SKM-1 treated with dmso at 0.1 percent for 144 hours (cell line): ENCODE measurements around the gene TRUB2.
"Not testable (repeated sequence)": the region's sequence is repeated elsewhere in the genome, so short reads cannot be mapped to it uniquely, and the experiment has no call there.

Experiments
- DNase-seq: peaks from one replicate; lab custom pipeline; 2025; ENCODE audit not compliant: unreplicated experiment; lab: John Stamatoyannopoulos, UW

Gene TRUB2

DNA sequence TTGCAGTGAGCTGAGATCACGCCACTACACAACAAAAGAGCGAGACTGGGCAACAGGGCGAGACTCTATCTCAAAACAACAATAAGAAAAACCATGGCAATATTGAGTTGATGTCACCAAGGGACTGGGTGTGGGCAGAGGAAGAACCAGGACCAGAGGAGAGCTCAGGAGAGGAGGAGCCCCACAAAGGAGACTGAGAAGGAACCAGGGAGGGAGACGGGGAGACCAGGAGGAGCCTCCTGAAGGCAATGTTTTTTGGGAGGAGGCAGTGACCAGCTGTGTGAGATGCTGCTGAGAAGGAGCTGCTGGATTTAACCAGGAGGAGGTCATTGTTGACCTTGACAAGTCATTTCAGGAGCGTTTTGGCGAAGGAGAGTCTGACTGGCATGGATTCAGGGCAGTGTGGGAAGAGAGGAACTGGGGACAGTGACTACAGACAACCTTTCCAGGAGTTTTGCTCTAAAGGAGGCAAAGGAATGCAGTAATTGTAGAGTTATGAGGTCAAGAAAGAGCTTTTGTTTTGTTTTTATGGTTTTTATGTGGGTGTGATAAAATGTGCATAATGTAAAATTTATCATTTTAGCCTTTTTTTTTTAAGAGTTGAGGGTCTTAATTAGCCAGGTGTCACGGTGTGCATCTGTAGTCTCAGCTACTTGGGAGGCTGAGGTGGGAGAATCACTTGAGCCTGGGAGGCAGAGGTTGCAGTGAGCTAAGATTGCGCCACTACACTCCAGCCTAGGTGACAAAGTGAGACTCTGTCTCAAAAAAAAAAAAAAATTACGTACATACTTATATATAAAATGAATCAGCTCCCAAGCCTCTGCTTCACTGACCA is 17.9 kb downstream of the TRUB2 start:
- no peak for DNase-seq

- DNase-seq: no peak
Observed at GRCh38 chr9:128298535-128299482, 23.4 kb downstream of the TRUB2 start.

- no peak for DNase-seq
Observed at GRCh38 chr9:128297221-128297773, 24.9 kb downstream of the TRUB2 start.

- DNase-seq: no peak
Observed at GRCh38 chr9:128296340-128297220, 25.7 kb downstream of the TRUB2 start.

GRCh38 chr9:128294142-128294541 is 28.1 kb downstream of the TRUB2 start:
- DNase-seq: no peak

DNA sequence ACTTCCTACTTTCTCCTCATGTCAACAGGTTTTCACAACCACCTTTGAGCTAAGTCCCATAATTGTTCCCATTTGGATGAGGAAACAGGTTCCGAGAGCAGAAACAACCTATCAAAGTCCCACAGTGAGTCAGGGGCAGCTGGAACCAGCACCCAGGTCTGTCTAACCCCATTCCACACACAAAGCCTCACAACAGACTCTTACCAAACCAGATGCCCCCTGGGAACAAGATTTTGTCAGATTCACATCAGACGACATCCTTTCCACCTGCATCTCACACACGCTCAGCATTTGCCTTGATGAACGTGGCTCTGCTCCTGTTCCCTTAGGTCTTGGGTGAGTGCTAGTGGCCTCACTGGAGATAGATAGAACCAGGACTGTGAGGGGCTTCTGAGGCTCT is 29.2 kb downstream of the TRUB2 start:
- DNase-seq: no peak

- DNase-seq: no peak
Observed at GRCh38 chr9:128292009-128292408, 30.2 kb downstream of the TRUB2 start.

DNA sequence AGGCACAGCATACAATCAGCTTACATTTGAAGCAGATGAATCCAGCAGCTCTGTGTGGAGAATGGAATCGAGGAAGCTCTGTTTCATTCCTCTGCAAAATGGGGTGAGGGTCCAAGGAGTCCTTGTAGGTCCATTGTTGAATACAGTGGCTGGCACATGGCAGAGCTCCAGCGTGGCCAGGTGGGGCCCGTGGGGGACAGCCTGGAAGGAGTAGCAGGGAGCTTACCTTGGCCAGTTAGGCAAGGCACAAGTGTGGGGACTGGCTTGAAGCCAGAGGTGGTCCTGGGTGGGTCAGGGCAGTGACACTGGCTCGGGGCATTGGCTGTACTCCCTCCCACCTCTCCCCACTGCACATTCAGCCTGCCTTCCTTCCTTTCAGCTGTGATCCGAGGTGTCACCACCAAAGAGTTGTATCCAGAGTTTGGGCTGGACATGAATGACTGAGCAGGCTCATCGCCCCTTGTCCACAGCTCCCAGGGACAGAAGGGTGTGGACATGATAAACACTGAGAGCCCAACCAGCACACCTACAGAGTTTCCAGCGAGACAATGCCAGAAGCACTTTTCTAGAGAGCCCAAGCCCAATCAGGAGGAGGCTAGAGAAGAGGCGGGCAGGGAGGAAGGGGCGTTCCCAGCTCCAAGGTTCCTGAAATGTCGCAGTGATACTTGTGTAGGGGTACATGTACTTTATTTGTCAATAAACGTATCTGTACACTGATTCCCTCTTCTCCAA is 33.8 kb downstream of the TRUB2 start:
- DNase-seq: no peak

DNA sequence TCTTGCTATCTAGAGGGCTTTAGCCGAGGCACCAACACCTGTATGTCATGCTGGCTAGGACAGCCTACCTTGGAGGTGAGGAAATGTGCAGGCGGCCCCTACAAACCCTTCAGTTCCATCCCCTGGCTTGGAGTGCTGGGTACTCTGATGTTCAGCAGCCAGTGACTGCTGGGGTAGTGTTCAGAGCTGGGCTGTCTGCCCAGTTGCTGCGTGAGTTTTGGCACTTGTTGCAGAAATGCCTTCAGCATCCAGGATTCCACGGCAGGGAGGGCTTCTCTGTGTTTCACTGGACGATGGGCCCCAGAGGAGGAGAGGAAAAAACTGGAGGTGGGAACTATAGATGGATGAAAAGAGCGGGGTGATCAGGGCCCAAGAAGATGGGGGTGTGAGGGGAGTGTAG is 35.8 kb downstream of the TRUB2 start:
- no peak for DNase-seq

DNA sequence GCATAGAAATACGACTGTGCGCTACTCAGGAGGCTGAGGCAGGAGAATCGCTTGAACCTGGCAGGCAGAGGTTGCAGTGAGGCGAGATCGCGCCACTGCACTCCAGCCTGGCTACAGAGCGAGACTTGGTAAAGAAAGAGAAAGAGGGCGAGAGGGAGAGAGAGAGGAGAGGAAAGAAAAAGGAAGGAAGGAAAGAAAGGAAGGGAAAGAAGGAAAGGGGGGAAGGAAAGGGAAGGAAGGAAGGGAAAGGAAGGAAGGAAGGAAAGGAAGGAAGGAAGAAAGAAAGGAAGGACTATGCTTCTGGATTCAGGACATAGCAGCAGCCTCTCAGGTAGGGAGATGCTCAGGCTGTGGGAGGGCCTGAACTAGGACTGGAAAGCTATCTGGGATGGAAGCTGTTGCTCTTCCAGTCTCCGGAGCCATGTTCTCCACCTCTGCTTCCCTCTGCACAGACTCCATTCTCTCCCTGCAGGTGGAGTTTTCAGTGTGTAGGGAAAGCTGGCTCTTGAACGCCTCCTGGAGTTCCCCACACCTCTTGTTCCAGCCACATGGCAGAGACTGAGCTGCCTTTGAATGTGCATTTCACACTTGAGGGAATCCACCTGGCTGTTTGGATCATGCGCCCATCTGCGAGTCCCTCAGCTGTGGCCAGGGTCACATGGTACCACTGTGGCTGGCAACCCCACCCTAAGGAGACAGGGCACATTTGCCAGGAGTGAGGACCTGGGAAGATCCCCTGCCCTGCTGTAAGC is 37.0 kb downstream of the TRUB2 start:
- DNase-seq: no peak

DNA sequence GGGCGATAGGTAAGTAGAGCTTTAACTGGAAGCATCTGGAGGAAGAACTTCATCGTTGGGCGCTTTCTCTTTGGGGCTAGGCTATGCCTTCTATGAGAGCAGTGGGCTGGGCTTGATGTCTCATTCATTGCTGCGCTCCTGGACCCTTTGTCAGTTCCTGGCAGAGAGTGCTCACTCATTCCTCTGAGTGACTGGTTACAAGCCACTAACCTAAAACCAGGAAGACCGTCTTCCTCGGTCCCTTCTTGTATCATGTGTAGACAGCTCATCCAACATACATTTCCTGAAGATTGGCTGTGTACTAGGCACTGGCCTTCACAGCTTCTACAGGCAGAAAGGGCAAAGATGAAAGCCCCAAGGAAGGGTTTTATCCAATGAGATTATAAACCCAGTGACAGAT is 39.7 kb downstream of the TRUB2 start:
- DNase-seq: no peak

GRCh38 chr9:128280084-128280622 is 42.1 kb downstream of the TRUB2 start:
- DNase-seq: peak; percentile 39

GRCh38 chr9:128279088-128280073 is 42.9 kb downstream of the TRUB2 start:
- not testable (repeated sequence) for DNase-seq

DNA sequence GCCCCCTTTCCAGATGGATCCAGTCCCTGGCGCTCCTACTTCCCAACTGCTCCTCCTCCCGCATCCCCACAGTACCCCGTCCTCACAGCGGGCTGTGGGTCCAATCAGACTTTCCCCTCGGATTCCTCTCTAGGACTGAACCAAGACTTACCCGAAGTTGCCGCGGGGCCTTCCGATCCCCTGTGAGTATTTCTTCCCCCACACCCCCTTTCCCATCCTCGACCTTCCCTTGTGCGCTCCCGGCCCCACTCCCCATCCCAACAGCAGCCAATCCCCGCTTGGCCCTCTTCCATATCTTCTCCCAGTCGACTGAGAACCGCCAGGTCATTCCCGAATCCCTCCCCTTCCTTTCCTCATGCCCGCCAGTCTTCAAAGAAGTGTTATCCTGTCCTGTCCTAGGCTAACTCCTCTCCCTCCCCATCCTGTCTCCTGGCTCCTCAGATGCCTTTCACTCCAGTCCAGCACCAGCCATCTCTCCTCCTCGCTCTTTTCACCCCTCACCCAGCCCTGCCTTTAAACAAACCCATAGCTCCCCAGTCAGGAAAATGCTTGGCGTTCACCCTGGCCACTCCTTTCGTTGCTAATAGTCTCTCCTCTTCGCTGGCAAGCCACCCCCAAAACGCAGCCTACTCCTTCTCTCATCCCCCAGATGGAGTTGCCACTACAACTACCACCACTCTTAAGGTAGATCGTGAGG is 45.5 kb downstream of the TRUB2 start:
- DNase-seq: no peak

- peak; percentile 96 for DNase-seq
Observed at GRCh38 chr9:128276008-128276573, 46.2 kb downstream of the TRUB2 start, which contains the start of gene SWI5. SWI5 (plus strand) TSS chr9:128276276.

- DNase-seq: no peak
Observed at GRCh38 chr9:128275198-128276007, 46.8 kb downstream of the TRUB2 start, which contains the start of gene GOLGA2. GOLGA2 (minus strand) TSS chr9:128276007; CDS start chr9:128275976, 31 bp downstream.
